Measurements from ENCODE around the gene CCDC186. TPM values are rescaled to one million over a fixed set of nuclear protein-coding genes. Genes with fewer than 3 reads are reported as not detected.

CCDC186 gene
- total RNA-seq, 1 experiment from 2014 or later = 17.1 TPM

DNA sequence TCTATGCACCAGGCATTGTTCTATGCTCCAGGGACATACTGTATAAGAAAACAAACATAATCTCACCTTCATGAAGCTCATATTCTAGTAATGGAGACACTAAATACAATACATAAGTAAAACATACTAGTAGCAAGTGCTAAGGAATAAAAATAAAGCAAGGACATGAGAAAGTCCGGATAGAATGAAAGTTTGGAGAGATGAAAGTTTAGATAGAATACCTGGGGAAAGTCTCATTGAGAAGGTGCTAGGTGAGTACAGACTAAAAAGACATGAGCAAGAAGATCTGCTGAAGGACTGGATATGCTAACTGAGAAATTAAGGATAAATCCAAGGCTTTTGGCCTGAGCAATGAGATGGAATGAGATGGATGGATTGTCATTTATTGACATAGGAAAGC, 34.0 kb downstream of the CCDC186 start:
- Histone ChIP-seq H3K27me3 (ENCODE audit: insufficient read depth, low read length) (no peaks in the 10 kb centered on the region), H3K4me1 (ENCODE audit: control insufficient read depth in 1 of 2, insufficient read depth in 2 of 2, low read length in 2 of 2) (no peaks in the 10 kb centered on the region), H3K9me3 (ENCODE audit: control insufficient read depth in 1 of 2, insufficient read depth in 1 of 2, low read depth in 1 of 2, low read length in 2 of 2) (no peaks in the 10 kb centered on the region), H2AFZ (ENCODE audit: low read depth, low read length, poor library complexity, severe bottlenecking) (no peak overlapping the region), H3K79me2 (ENCODE audit: insufficient read depth, low read length) (no peaks in the 10 kb centered on the region), H4K20me1 (ENCODE audit: insufficient read depth) (no peaks in the 10 kb centered on the region), H3K9ac (ENCODE audit: low read length) (no peak overlapping the region), H3K4me3 (replicated peaks in 1 of 2; ENCODE audit: low read depth in 1 of 2, low read length in 2 of 2) (no peak overlapping the region), H3K4me2 (ENCODE audit: low read length) (no peak overlapping the region), H3K27ac (ENCODE audit: low read depth, low read length) (no peak overlapping the region), H3K9me2 (ENCODE audit: insufficient read depth) (no peaks in the 10 kb centered on the region), H3K36me3 (ENCODE audit: control insufficient read depth in 1 of 2, insufficient read depth in 2 of 2, low read length in 2 of 2) (peaks cover 0 to 2% of the 10 kb centered on the region in 2 experiments; a peak in 1 of 4 replicates)
- POLR2A ChIA-PET = interaction anchor here (1.2 kb wide), 1 partner anchor 1582 kb away, joined by 3 read pairs; no protein-coding TSS in a partner anchor
- no peak for TF ChIP-seq SP1 (IDR thresholded peaks at IDR 0.05; ENCODE audit: low read depth)
- no peak for TF ChIP-seq CEBPB (IDR thresholded peaks at IDR 0.05; ENCODE audit: low read depth)
- no peak for TF ChIP-seq RAD21 (IDR thresholded peaks at IDR 0.05; ENCODE audit: low read depth)
- TF ChIP-seq, protein P1, sequence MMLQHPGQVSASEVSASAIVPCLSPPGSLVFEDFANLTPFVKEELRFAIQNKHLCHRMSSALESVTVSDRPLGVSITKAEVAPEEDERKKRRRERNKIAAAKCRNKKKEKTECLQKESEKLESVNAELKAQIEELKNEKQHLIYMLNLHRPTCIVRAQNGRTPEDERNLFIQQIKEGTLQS (IDR thresholded peaks at IDR 0.05) = no peak
- no peak for TF ChIP-seq EZH2phosphoT487 (IDR thresholded peaks at IDR 0.05; ENCODE audit: borderline replicate concordance)
- TF ChIP-seq, protein P2, sequence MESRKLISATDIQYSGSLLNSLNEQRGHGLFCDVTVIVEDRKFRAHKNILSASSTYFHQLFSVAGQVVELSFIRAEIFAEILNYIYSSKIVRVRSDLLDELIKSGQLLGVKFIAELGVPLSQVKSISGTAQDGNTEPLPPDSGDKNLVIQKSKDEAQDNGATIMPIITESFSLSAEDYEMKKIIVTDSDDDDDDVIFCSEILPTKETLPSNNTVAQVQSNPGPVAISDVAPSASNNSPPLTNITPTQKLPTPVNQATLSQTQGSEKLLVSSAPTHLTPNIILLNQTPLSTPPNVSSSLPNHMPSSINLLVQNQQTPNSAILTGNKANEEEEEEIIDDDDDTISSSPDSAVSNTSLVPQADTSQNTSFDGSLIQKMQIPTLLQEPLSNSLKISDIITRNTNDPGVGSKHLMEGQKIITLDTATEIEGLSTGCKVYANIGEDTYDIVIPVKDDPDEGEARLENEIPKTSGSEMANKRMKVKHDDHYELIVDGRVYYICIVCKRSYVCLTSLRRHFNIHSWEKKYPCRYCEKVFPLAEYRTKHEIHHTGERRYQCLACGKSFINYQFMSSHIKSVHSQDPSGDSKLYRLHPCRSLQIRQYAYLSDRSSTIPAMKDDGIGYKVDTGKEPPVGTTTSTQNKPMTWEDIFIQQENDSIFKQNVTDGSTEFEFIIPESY (IDR thresholded peaks at IDR 0.05; ENCODE audit: extremely low read depth, insufficient replicate concordance, low read length) = no peak
- TF ChIP-seq CBX3 (IDR thresholded peaks at IDR 0.05; ENCODE audit: low read depth) = no peak
- TF ChIP-seq SIN3A (IDR thresholded peaks at IDR 0.05; ENCODE audit: low read depth) = no peak
- TF ChIP-seq POLR2A (IDR thresholded peaks at IDR 0.05; ENCODE audit: borderline replicate concordance, extremely low read depth, insufficient read depth, insufficient read length) = no peak
- no peak for TF ChIP-seq SRF (IDR thresholded peaks at IDR 0.05; ENCODE audit: low read depth)
- no peak for TF ChIP-seq ZNF274 (IDR thresholded peaks at IDR 0.05; ENCODE audit: low read depth, low read length)
- no peak for TF ChIP-seq EGR1 (IDR thresholded peaks at IDR 0.05; ENCODE audit: low read depth)
- no peak for TF ChIP-seq YY1 (IDR thresholded peaks at IDR 0.05; ENCODE audit: extremely low read depth, insufficient replicate concordance, low read depth, low read length)
- no peak for TF ChIP-seq ELF1 (IDR thresholded peaks at IDR 0.05; ENCODE audit: borderline replicate concordance, low read depth)
- TF ChIP-seq FOSL1 (IDR thresholded peaks at IDR 0.05; ENCODE audit: low read depth) = no peak
- TF ChIP-seq ZFX (IDR thresholded peaks at IDR 0.05) = no peak
- no peak for TF ChIP-seq POLR2AphosphoS5 (IDR thresholded peaks at IDR 0.05; ENCODE audit: low read depth, low read length)
- CTCF ChIA-PET = no interaction called here
- RAD21 ChIA-PET (ENCODE audit: low non-redundant PET in 1 of 2, low total read pairs in 2 of 2, uncharacterized antibody in 2 of 2, unreplicated experiment in 2 of 2) = no interaction called here
- DNase-seq (ENCODE audit: low read depth, low spot score) (no peak), ATAC-seq (no peak)
- intact Hi-C loops (cut with micrococcal nuclease) = no loop called here
- BruUV-seq (replicated peaks) = no TSS peak
